Fibroblast of lung (primary cell): ENCODE measurements around the gene APBB2. TPM values are rescaled to one million over a fixed set of nuclear protein-coding genes. Genes with fewer than 3 reads are reported as not detected.
A peak's percentile ranks its signal among the peaks of the same experiment; 100 is the strongest.

Source experiments
- DNase-seq, 2 donors: peaks; one replicate each; pipeline versions ENCODE4 v3.0.0 to v3.0.0-alpha.2; 2010; ENCODE audit warnings: low read depth in 2 of 2
- H2AFZ ChIP-seq: 2 replicates; pipeline ENCODE4 v1.5.1; 2012; ENCODE audit warnings: low read length, control low read depth, inconsistent platforms
- H3K27ac ChIP-seq: 2 replicates; pipeline ENCODE4 v1.5.1; 2011; ENCODE audit warnings: low read length, control low read depth; ENCODE audit not compliant: insufficient read depth
- H3K27me3 ChIP-seq: 2 replicates; pipeline ENCODE4 v1.5.1; 2011; ENCODE audit warnings: mild to moderate bottlenecking, low read length; ENCODE audit not compliant: control insufficient read depth, insufficient read depth
- H3K36me3 ChIP-seq: 2 replicates; pipeline ENCODE4 v1.5.1; 2011; ENCODE audit warnings: low read length; ENCODE audit not compliant: control insufficient read depth, insufficient read depth
- H3K4me1 ChIP-seq: 2 replicates; pipeline ENCODE4 v1.5.1; 2011; ENCODE audit warnings: low read length; ENCODE audit not compliant: control insufficient read depth, insufficient read depth; ENCODE audit errors: extremely low read depth
- H3K4me2 ChIP-seq: 2 replicates; pipeline ENCODE4 v1.5.1; 2011; ENCODE audit warnings: low read length, control low read depth; ENCODE audit not compliant: insufficient read depth; ENCODE audit errors: extremely low read depth
- H3K4me3 ChIP-seq, 4 experiments: fragments of 200-600 bp in 1 of 4; sonication (generic) in 1 of 4; replicated peaks in 1 of 4; 2 replicates each; pipeline ENCODE4 v1.5.1; 2011 to 2016; ENCODE audit warnings: low read length in 4 of 4, low read depth in 3 of 4, mild to moderate bottlenecking in 3 of 4, control low read depth in 2 of 4, inconsistent platforms in 1 of 4, mixed read lengths in 1 of 4; ENCODE audit not compliant: insufficient read depth in 1 of 4; ENCODE audit errors: control extremely low read depth in 1 of 4
- H3K79me2 ChIP-seq: 2 replicates; pipeline ENCODE4 v1.5.1; 2012; ENCODE audit warnings: mild to moderate bottlenecking, low read length, inconsistent platforms; ENCODE audit not compliant: control insufficient read depth, insufficient read depth
- H3K9ac ChIP-seq: 2 replicates; pipeline ENCODE4 v1.5.1; 2011; ENCODE audit warnings: mild to moderate bottlenecking, low read length, control low read depth; ENCODE audit not compliant: insufficient read depth
- H3K9me3 ChIP-seq: 2 replicates; pipeline ENCODE4 v1.5.1; 2012; ENCODE audit warnings: low read depth, low read length; ENCODE audit not compliant: control insufficient read depth, insufficient read depth
- H4K20me1 ChIP-seq: 2 replicates; pipeline ENCODE4 v1.5.1; 2011; ENCODE audit warnings: low read length; ENCODE audit not compliant: control insufficient read depth, insufficient read depth; ENCODE audit errors: extremely low read depth
- EZH2 ChIP-seq: IDR thresholded peaks from 2 replicates; pipeline ENCODE4 v1.5.1; 2012; ENCODE audit warnings: low read length, control low read depth, mild to moderate bottlenecking; ENCODE audit errors: missing control alignments
- polyA plus RNA-seq, 2 donors: library from polyadenylated mRNA; depleted of rRNA in 1 of 2; stranded (reverse) in 1 of 2; unstranded in 1 of 2; fragments of >200 nt; gene quantifications; 2 replicates each; pipeline ENCODE4 v1.2.1, GENCODE V29; 2011 to 2012; ENCODE audit warnings: missing spikeins in 1 of 2
- total RNA-seq: library from RNA; depleted of rRNA; stranded (reverse); fragments of >200 nt; gene quantifications from 2 replicates; pipeline ENCODE4 v1.2.1, GENCODE V29; 2014
- TF ChIP-seq, protein P1 (sequence below), 2 donors: IDR thresholded peaks in 1 of 2; conservative IDR thresholded peaks in 1 of 2; 1 replicate in 1 of 2; 2 replicates in 1 of 2; pipeline ENCODE4 v1.5.1; 2011 to 2012; ENCODE audit warnings: low read length in 2 of 2, control low read depth in 1 of 2, inconsistent platforms in 1 of 2, low read depth in 1 of 2, mild to moderate bottlenecking in 1 of 2

The APBB2 gene
- total and polyA plus RNA-seq, 2 donors (not counting 1 experiment from before 2014, with no cell fraction given): 25.1 to 29.8 TPM

DNA sequence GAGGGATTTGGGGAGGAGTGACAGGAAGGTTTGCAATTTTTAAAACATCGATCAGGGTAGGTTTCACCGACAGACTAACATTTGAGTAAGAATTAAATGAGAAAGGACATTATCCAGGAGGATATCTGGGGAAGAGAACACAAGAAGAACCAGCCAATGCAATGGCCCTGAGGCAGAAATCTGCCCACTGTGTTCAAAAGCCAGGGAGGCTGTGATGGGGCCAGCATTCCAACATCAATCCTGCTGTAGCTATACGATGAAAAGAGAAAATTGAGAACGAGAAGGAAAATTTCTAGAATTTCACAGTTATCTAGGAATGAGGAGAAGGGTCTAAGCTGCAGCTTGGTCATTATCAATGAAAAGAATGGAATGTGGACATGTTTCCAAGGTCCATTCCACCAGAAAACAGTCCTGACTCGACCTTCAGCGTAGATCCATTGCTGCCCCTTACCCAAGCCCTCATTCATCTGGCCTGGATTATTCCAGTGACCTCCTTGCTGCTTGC is 84.4 kb downstream of the APBB2 start:
- Histone ChIP-seq H3K4me1 (no peaks in the 10 kb centered on the region), H2AFZ (no peak overlapping the region), H3K4me3 (no peak overlapping the region), H3K4me2 (no peak overlapping the region), H3K27ac (no peak overlapping the region), H3K9me3 (no peaks in the 10 kb centered on the region), H3K9ac (no peak overlapping the region), H4K20me1 (no peaks in the 10 kb centered on the region), H3K36me3 (no peaks in the 10 kb centered on the region), H3K27me3 (no peaks in the 10 kb centered on the region), H3K79me2 (no peaks in the 10 kb centered on the region)
- DNase-seq: no peak
- TF ChIP-seq EZH2: no peak
- TF ChIP-seq, protein P1, sequence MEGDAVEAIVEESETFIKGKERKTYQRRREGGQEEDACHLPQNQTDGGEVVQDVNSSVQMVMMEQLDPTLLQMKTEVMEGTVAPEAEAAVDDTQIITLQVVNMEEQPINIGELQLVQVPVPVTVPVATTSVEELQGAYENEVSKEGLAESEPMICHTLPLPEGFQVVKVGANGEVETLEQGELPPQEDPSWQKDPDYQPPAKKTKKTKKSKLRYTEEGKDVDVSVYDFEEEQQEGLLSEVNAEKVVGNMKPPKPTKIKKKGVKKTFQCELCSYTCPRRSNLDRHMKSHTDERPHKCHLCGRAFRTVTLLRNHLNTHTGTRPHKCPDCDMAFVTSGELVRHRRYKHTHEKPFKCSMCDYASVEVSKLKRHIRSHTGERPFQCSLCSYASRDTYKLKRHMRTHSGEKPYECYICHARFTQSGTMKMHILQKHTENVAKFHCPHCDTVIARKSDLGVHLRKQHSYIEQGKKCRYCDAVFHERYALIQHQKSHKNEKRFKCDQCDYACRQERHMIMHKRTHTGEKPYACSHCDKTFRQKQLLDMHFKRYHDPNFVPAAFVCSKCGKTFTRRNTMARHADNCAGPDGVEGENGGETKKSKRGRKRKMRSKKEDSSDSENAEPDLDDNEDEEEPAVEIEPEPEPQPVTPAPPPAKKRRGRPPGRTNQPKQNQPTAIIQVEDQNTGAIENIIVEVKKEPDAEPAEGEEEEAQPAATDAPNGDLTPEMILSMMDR (conservative IDR thresholded peaks at IDR 0.05 in 1 of 2, IDR thresholded peaks at IDR 0.05 in 1 of 2; ENCODE audit: low read depth in 1 of 2, low read length in 2 of 2): no peak

- Histone ChIP-seq H3K4me2 (no peak overlapping the region), H3K79me2 (no peaks in the 10 kb centered on the region)
- DNase-seq: no peak
Measured at GRCh38 chr4:41129128-41129754, 85.1 kb downstream of the APBB2 start.

GRCh38 chr4:41125558-41126311 is 88.6 kb downstream of the APBB2 start:
- Histone ChIP-seq H3K9me3 (no peaks in the 10 kb centered on the region), H3K9ac (no peak overlapping the region)

More at GRCh38 chr4:41129128-41129754, 85.1 kb downstream of the APBB2 start:
- Histone ChIP-seq H3K9me3 (no peaks in the 10 kb centered on the region), H3K4me3 (no peak overlapping the region), H4K20me1 (no peaks in the 10 kb centered on the region), H3K9ac (no peak overlapping the region), H2AFZ (no peak overlapping the region), H3K36me3 (no peaks in the 10 kb centered on the region), H3K27me3 (no peaks in the 10 kb centered on the region), H3K4me1 (no peaks in the 10 kb centered on the region), H3K27ac (no peak overlapping the region)
- TF ChIP-seq, protein P1 (conservative IDR thresholded peaks at IDR 0.05 in 1 of 2, IDR thresholded peaks at IDR 0.05 in 1 of 2; ENCODE audit: low read depth in 1 of 2, low read length in 2 of 2): no peak
- no peak for TF ChIP-seq EZH2

More at GRCh38 chr4:41125558-41126311, 88.6 kb downstream of the APBB2 start:
- Histone ChIP-seq H2AFZ (no peak overlapping the region), H3K36me3 (no peaks in the 10 kb centered on the region), H3K79me2 (peaks cover 3% of the 10 kb centered on the region), H3K27ac (no peak overlapping the region), H3K4me3 (no peak overlapping the region), H3K4me2 (no peak overlapping the region), H3K4me1 (no peaks in the 10 kb centered on the region), H4K20me1 (no peaks in the 10 kb centered on the region), H3K27me3 (no peaks in the 10 kb centered on the region)
- TF ChIP-seq, protein P1 (conservative IDR thresholded peaks at IDR 0.05 in 1 of 2, IDR thresholded peaks at IDR 0.05 in 1 of 2; ENCODE audit: low read depth in 1 of 2, low read length in 2 of 2): no peak
- no peak for TF ChIP-seq EZH2
- DNase-seq: peak in 1 of 2 donors; percentile 56
